A673 (cell line): ENCODE measurements around the gene PNRC2. TPM values are rescaled to one million over a fixed set of nuclear protein-coding genes. Genes with fewer than 3 reads are reported as not detected.
A peak's percentile ranks its signal among the peaks of the same experiment; 100 is the strongest.
"Not testable (repeated sequence)": the region's sequence is repeated elsewhere in the genome, so short reads cannot be mapped to it uniquely, and the experiment has no call there.

Experiments
- BruUV-seq: library from RNA; stranded (reverse); fragments of 400-500 nt; replicated peaks from 2 replicates; lab custom pipeline; 2021; lab: Mats Ljungman, UMichigan
- CTCF ChIA-PET: fragments of 300-600 bp; sonication (Branson Sonifier 250); formaldehyde crosslinking; loops from one replicate; lab custom pipeline; 2022; ENCODE audit warnings: antibody characterized with exemption; lab: Charles Lee
- POLR2A ChIA-PET: fragments of 300-600 bp; sonication (Branson Sonifier 250); formaldehyde crosslinking; loops from one replicate; lab custom pipeline; 2022; ENCODE audit warnings: antibody characterized with exemption; ENCODE audit not compliant: low non-redundant PET; lab: Charles Lee
- DNase-seq: peaks from one replicate; pipeline ENCODE4 v3.0.0-alpha.2; 2015; ENCODE audit warnings: low spot score
- H3K27ac ChIP-seq: fragments of 200-600 bp; sonication (generic); 2 replicates; pipeline ENCODE4 v1.5.1; 2016; ENCODE audit warnings: mixed run types, low read depth, mild to moderate bottlenecking, mixed read lengths, antibody characterized with exemption, low read length; ENCODE audit not compliant: poor library complexity, severe bottlenecking
- H3K27me3 ChIP-seq: fragments of 200-600 bp; sonication (generic); replicated peaks from 2 replicates; pipeline ENCODE4 v1.6.1; 2017; ENCODE audit warnings: mixed run types, low read depth, mild to moderate bottlenecking, mixed read lengths, antibody characterized with exemption, low read length; ENCODE audit not compliant: insufficient read depth, poor library complexity
- H3K36me3 ChIP-seq: fragments of 200-600 bp; sonication (generic); 2 replicates; pipeline ENCODE4 v1.6.1; 2016; ENCODE audit warnings: mixed run types, mild to moderate bottlenecking, mixed read lengths, antibody characterized with exemption, low read length; ENCODE audit not compliant: insufficient read depth, poor library complexity, severe bottlenecking
- H3K4me1 ChIP-seq: fragments of 200-600 bp; sonication (generic); 2 replicates; pipeline ENCODE4 v1.6.1; 2017; ENCODE audit warnings: mixed run types, mild to moderate bottlenecking, mixed read lengths, antibody characterized with exemption, low read length; ENCODE audit not compliant: insufficient read depth, poor library complexity, severe bottlenecking
- H3K4me3 ChIP-seq: fragments of 200-600 bp; sonication (generic); 2 replicates; pipeline ENCODE4 v1.5.1; 2016; ENCODE audit warnings: low read depth, mixed run types, mild to moderate bottlenecking, mixed read lengths, low read length; ENCODE audit not compliant: poor library complexity, severe bottlenecking
- H3K9me3 ChIP-seq: fragments of 200-600 bp; sonication (generic); 2 replicates; pipeline ENCODE4 v1.6.1; 2016; ENCODE audit warnings: mixed run types, low read depth, mild to moderate bottlenecking, mixed read lengths, antibody characterized with exemption, low read length; ENCODE audit not compliant: poor library complexity, severe bottlenecking
- CTCF ChIP-seq: fragments of 300-800, 200-600 bp; sonication (generic); conservative IDR thresholded peaks from 2 replicates; pipeline ENCODE4 v1.5.1; 2017; ENCODE audit warnings: low read depth, mild to moderate bottlenecking, antibody characterized with exemption, low read length, moderate library complexity, mixed read lengths
- EZH2 ChIP-seq: fragments of 200-600 bp; sonication (generic); IDR thresholded peaks from 2 replicates; pipeline ENCODE4 v1.6.1; 2017; ENCODE audit warnings: borderline replicate concordance, low read depth, mild to moderate bottlenecking, mixed read lengths, antibody characterized with exemption, low read length; ENCODE audit not compliant: poor library complexity, severe bottlenecking
- intact Hi-C: fragments of 100-400 bp; cut with micrococcal nuclease; formaldehyde crosslinking; loops from one replicate; pipeline ENCODE4 v1.10.0; 2022; ENCODE audit not compliant: unreplicated experiment
- total RNA-seq: library from RNA; stranded (reverse); gene quantifications from 2 replicates; pipeline ENCODE4 v1.2.3, GENCODE V29; 2021

Gene PNRC2
- total RNA-seq, 1 experiment from 2014 or later, result 76.2 TPM

- no peaks in the 10 kb centered on the region for H3K27me3 ChIP-seq
- no peak overlapping the region for H3K27ac ChIP-seq
- H3K4me3 ChIP-seq, result no peak overlapping the region
- intact Hi-C loops, result no loop called here
- H3K4me1 ChIP-seq, result no peaks in the 10 kb centered on the region
- no TSS peak for BruUV-seq
- DNase-seq, result no peak
- CTCF ChIA-PET, result interaction anchor here (0.6 kb wide), 1 partner anchor 83 kb away, joined by 5 read pairs; no protein-coding TSS in a partner anchor
- POLR2A ChIA-PET, result no interaction called here
- TF ChIP-seq CTCF, result no peak
- no peak for TF ChIP-seq EZH2
- H3K36me3 ChIP-seq, result no peaks in the 10 kb centered on the region
- peaks cover 14% of the 10 kb centered on the region for H3K9me3 ChIP-seq
Observed at GRCh38 chr1:23947366-23947765, 12.3 kb upstream of the PNRC2 start.

GRCh38 chr1:23953020-23953419 lies 6.6 kb upstream of the PNRC2 start:
- TF ChIP-seq EZH2 (no peak), CTCF (no peak)
- CTCF ChIA-PET, result no interaction called here
- Histone ChIP-seq H3K4me1 (peaks cover 28% of the 10 kb centered on the region), H3K27ac (no peak overlapping the region), H3K36me3 (no peaks in the 10 kb centered on the region), H3K4me3 (no peak overlapping the region), H3K9me3 (no peaks in the 10 kb centered on the region), H3K27me3 (no peaks in the 10 kb centered on the region)
- DNase-seq, result no peak
- POLR2A ChIA-PET, result interaction anchor here (0.5 to 0.6 kb wide), 2 partner anchors 21 to 609 kb away, joined by 3 to 13 read pairs; partner anchors contain the start of gene HNRNPR
- no TSS peak for BruUV-seq
- intact Hi-C loops, result no loop called here

GRCh38 chr1:23957096-23957495 lies 2.5 kb upstream of the PNRC2 start:
- intact Hi-C loops, result no loop called here
- Histone ChIP-seq H3K4me3 (no peak overlapping the region), H3K9me3 (no peaks in the 10 kb centered on the region), H3K27ac (peak overlapping the region; percentile 15), H3K4me1 (peaks cover 35% of the 10 kb centered on the region), H3K27me3 (no peaks in the 10 kb centered on the region), H3K36me3 (peaks cover 19% of the 10 kb centered on the region)
- no peak for TF ChIP-seq EZH2
- TF ChIP-seq CTCF, result no peak
- ChIA-PET CTCF (no interaction called here), POLR2A (no interaction called here)
- BruUV-seq, result no TSS peak
- no peak for DNase-seq

- Histone ChIP-seq H3K4me3 (peak overlapping the region; percentile 87), H3K27ac (peak overlapping the region; percentile 99), H3K36me3 (peaks cover 22% of the 10 kb centered on the region), H3K4me1 (peaks cover 35% of the 10 kb centered on the region)
- H3K9me3 ChIP-seq, H3K27me3 ChIP-seq, BruUV-seq, intact Hi-C loops, DNase-seq, CTCF ChIA-PET, POLR2A ChIA-PET: not testable (repeated sequence)
Observed at GRCh38 chr1:23958040-23958809, 1.4 kb upstream of the PNRC2 start.
